HG03025 (cell line): ENCODE data around the gene FZD10.

Experiments
- ATAC-seq: cut with Tn5 transposase; IDR thresholded peaks from one replicate; pipeline ENCODE4 v1.9.1; 2021; ENCODE audit warnings: mild to moderate bottlenecking, moderate library complexity; ENCODE audit not compliant: unreplicated experiment, low FRiP score

FZD10 gene

DNA sequence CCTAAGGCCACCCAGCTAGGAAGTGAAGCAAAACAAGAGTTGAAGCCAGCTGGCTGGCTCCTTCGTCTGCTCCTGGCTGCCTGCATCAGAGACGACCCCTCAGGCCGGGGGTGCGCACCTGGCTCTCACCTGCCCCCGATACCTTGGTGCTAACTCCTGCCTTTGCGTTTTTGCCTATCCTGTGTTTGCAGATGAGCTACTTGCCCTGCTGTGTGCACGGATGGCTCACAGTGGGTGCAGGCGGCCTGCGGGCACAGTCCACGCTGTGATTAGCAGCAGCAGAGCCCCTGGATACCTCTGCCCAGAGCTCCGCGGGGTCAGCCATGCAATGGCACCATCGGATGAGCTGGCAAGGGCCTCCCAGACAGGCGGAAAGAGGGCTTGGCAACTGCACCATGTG is 31.2 kb upstream of the FZD10 start:
- ATAC-seq = no peak

DNA sequence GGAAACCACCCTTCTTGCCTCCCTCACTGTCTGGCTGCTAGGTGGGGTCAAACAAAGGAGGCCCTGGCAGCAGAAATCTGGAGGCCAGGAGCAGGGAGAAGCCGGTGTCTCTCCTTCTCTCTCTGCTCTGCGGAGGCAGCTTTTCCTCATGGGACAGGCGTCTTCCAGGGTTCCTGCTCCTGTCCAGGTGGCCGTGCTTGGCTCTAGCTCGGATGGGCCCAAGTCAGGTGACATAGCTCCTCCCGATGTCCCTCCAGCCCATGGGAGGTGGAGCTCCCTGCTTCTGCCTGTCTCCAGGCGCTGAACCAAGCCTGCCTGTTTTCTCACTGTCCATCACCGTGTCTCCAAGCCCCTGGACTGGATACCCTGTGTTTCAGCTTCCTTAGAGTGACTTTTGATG is 30.5 kb upstream of the FZD10 start:
- no peak for ATAC-seq

DNA sequence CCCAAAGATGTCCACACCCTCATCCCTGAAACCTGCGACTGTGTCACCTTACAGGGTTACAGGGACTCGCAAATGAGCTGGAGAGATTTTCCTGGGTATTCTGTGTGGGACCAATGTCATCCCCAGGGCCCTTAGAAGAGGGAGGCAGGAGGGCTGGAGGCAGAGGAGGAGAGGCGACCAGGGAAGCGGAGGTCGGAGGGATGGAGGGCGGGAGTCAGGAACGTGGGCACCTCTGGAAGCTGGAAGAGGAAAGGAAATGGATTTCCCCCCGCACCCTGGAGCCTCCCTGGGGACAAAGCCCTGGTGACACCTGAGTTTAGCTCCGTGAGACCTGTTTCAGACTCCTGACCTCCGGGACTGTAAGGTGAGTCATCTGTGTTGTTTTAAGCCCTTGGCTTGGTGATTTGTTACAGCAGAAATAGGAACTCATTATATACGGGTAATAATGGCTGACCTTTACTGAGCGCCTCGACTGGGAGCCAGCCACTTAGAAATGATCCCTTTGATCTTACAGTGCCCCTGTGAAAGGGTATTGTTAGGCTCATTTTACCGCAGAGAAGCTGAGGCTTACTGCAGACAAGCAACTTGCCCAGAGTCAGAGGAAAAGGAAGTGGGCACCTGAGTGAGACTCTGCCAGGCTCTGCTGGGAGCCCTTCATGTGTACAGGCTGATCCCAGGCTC is 29.3 kb upstream of the FZD10 start:
- ATAC-seq = no peak

DNA sequence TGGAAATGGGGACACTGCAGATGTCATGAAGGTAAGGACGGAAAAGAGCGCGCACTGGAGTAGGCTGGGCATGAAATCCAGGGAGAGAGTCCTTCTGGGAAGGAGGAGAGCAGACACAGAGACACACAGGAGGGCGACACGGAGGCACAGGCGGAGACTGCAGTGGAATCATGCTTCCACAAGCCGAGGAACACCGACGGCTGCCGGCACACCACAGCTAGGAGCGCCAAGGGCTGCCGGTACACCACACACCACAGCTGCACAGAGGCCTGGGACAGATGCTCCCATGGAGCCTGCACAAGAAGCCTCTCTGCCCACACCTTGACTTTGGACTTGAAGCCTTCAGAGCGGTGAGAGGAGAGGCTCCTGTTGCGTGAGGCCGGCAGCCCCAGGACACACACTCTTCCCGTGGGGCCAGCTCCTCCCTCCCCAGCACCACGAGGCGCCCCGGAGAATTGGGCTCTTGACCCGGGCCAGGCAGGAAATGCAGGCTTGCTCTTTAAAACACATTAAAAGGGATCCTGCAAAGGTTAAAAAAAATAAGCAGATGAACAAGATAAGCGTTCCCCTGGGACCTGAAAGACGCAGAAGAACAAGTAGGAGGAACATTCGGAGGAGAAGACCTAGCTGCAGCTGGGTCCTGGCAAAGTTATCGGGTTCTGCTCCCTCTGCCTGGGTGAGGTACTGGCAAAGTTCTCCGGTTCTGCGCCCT is 28.3 kb upstream of the FZD10 start:
- no peak for ATAC-seq

DNA sequence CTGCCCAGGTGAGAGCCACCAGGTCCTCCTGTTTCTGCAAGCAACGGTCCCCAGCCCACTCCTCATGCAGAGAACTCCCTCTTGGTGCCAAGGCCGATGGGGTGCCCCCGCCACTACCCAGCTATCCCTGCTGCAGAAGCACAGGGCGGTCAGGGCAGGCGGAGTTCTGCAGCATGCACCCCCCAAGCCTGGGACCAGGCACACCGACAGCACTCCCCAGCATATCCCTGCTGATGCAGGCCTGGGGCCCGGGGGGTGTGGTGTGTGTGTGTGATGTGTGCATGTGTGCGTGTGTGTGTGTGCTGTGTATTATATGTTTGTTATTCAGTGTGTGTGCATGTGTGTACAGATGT is 27.7 kb upstream of the FZD10 start:
- no peak for ATAC-seq

DNA sequence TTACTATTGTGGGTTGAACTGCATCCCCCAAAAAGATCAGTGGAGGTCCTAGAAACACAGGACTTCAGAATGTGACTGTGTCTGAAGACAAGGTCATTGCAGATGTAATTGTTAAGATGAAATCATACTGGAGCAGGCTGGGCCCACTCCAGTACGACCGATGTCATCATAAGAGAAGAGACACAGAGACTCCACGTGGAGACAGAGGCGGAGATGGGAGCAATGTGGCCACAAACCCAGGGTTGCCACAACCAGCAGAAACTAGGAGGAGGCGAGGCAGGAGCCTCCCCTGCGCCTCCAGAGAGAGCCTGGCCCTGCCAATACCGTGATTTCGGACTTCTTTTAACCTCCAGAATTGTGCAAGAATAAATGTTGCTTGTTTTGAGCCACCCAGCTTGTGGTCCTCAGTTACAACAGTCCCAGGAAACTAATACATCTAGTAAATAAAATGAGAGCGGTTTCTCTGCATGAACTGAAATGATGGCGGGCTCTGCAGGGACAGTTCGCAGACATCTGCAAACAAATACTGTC is 25.7 kb upstream of the FZD10 start:
- no peak for ATAC-seq

DNA sequence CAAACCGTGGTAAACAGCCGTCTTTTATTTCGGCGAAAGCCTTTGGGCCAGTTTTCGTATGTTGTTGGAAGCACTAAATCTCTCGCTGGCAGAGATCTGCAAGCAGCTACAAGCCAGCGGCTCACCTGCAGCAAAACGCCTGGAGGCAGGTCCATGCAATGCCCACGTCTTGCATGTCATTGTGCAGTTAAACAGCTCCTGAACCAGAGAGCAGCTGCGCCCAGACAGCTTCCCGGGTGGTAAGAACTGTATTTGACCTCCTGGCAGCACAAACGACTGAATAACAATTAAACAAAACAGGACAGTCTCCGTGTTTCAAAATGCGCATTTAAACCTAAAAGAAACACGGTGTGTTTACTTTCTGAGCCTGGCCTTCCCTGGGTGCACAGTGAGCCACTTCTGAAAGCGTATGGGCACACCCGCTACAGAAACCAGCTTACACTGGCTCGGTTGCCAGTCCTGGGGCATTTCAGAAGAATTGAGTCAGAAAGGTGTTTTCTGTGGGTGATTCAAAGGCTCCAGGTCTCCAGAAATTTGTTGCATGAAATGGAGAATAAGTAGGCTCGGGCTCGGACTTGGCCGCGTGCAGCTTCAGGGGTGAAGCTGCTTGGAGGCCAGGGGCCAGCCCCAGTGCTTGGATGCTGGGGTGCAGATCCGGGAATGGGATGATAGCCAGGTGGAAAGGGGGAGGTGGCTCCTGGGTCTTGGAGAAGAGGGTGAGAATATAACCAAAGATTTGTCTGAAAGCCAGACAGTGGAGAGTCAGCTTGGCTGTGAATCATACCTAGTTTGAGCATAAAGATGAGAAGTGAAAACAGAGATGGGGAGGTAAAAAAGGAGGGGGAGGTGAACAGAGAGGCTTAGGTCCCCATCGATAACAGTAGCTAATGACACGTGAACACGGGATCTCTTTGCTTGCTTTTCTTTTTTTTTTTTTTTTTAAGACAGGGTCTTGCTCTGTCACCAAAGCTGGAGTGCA is 24.9 kb upstream of the FZD10 start:
- no peak for ATAC-seq

DNA sequence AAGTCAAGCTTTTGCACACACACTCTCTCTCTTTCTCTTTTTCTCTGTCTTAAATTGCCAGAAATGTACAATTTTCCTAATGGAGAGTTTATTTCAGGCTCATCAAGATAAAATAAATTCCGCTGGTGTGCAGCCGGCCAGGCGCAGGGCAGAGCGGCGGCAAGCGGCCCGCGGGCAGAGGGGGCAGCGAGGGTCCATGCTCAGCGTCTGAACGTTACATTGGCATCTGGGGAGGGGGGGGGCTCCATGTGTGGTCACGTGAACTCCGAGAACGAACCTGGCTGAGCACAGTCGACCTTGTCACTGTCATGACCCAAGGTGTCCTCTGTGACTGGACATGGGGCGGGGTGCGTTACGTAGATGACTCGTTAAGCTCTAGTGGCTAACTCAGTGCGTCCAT is 23.8 kb upstream of the FZD10 start:
- ATAC-seq = no peak

DNA sequence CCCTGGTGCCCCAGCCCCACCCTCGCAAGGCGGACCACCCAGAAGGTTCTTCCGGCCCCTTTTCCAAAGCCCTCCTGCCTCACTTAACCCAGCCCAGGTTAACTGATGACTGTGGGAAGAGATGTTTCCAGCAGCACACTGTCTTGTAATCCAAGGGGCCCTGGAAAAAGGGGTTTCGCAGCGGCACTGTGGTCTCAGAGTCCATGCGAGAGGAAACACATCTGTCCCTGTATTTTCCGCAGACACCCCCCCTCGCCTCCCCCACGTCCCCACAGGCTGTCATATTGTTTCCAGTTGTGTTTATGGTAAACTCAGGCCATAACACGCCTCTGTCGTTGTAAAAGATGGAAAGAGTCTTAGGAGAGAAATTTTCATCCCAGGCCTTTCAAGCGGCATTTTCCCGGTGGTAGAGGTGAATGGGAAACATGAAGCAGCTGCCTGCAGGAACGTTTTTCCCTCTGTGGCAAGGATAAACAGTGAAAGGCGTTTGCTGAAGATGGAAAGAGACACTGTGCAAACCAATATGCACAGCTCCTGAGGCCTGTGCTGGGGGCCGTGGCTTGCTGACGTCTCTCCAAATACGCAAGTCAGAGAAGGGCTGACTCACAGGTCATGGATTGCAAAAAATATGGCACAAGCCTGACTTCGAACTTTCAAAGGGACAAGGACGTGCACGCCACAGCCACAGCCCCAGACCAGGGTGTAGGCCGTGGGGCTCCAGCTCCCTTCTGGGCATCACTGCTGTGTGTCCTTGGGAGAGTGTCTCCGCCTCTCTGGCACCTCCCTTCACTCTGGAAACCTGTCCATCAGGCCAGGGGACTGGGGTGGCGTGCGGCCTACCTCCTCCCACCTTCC is 22.5 kb upstream of the FZD10 start:
- ATAC-seq = no peak

DNA sequence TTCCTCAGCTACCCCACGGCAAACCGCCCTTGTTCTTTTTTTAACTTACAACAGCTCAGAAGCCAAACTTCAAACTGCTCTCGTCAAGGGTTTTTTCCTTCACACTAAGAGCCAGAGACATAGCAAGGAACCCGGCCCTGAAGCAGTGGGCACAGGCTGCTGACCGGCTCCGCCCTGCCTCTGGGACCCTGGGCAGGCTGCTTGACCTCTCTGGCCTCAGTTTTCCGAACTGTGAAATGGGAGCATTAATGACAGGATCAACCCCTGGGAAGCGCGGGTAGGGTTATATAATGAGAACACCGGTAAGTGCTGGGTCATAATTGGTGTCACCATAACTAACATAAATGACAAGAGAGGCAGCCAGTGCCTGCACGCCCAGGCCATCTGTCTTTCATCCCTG is 21.2 kb upstream of the FZD10 start:
- ATAC-seq = no peak

DNA sequence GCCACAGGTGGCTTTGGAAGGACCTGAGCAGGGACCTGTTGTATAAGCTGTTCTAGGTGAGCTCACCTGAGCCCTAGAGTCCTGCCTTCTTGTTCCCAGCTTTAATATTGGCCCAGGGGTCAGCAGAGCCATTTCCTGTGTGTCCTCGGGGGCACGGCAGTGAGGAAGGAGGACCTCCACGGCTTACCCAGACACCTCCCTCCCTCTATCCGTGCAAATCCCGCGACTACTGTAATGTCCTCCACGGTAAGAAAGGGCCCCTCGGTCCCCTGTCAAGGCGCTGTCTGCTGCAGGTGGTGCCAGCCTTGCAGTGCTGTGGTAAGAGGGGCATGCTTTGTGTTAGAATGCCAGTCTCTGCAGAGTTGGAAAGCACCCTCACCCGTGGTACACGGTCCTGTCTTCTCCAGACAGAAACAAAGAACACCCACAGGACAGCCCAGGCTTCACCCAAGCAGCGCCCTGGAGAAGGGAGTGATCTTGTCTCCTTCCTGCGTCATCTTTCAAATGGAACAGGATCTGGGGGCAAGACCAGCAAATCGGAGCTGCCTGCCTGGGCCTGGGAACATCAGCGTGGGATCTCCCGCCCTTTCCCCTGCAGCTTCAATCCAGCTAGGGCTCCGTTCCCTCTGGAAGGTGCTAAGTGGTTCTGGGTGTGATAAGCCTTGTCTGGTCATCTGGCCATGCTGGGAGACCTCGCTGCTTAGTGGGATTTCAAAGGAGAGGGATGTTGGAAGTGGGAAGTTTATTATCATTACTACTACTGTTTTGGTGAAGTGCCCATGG is 20.2 kb upstream of the FZD10 start:
- no peak for ATAC-seq

DNA sequence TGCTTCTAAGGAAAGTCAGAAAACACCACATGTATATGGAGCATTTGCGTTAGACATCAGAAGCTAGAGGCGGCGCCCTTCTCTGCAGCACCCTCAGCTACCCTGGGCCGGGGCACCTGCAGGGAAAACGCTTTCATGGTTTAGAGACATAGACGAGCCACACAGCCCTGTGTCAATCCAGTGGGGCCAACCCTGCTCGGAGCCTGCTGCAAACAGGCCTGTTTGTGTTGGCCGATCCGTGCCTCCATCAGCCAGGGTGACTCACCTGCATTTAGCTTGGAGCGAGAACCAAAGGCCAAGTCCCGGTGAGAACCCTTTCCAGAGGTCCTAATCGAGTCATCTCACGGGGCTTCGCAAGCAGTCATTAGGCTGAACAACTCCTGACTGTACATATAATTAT is 19.5 kb upstream of the FZD10 start:
- no peak for ATAC-seq

DNA sequence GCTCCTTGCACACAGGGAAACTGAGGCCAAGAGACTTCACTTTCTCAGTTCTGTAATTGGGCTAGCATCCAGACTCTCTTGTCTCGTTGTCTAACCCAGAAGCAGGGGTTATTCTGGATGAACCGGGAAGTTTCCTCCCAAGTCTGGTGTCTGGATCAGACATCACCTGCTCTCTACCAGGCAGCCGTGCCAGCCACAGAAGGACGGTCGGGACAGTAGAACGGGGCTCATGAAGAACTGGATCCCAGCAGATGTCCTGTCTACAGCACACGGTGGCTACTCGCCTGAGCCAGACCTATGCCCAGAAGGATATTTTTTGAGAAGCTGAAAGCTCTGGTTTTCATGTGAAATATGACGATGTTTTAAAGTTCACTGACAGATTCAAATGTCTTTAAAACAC is 19.1 kb upstream of the FZD10 start:
- ATAC-seq = no peak

DNA sequence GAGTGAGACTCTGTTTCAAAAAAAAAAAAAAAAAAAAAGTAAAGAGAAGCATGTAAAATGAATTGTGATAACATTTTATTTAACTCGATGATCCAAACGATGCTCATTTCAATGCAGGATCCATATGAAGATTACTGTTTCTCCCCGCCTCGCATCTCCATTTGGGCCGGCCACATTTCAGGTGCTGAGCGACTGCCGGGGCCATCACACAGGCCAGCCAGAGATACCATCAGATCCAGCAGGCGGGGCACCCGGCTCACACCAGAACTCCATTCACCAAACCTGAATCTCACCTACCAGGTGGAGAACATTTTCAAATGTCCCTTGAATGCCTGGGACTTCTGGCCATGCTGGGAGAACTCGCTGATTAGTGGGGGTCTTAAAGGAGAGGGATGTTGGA is 18.0 kb upstream of the FZD10 start:
- no peak for ATAC-seq

DNA sequence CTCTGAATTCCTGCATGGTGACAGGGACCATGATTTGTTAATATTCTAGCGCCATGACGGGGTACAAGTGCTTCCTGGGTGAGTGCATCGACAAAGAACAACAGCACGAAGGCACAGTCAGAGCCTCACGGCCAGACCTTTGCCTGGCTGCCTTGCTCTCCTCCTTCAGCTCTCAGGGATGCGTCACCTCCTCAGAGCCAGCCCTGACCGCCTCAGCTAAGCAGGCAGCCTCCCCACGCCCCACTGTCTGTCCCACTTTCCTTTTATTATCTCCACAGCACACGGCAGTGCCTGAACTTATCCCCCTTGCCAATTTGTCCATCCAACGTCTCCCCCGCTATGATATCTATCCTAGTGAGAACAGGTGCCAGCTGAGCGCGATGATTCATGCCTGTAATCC is 16.5 kb upstream of the FZD10 start:
- ATAC-seq = no peak

DNA sequence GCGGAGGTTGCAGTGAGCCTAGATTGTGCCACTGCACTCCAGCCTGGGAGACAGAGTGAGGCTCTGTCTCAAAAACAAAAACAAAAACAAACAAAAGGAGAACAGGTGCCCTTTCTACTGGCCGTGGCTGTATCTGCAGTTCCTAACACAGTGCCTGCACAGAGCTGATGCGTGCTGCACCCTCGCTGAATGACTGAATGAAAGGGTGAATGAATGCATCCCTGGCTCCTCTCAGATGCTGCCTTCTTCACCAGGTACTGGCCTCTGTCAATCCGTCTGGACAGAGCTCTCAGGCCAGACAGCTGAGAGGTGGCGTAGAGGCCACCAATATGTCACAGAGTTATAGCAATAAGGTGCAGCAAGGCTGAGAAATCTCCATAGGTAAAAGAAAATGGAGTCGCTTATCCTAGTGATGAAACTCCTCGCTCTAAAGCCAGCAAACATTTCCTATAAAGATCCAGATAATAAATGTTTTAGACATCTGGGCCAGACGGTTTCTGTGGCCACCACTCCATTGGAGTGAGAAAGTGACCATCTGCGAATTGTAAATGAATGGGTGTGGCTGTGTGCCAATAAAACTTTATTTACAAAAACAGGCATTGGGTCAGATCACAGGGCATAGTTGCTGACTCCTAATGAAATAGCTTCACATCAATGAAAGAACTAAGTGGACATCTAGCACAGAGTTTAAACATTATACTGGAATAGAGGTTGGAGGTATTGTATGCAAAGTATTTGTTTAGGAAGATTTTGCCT is 15.9 kb upstream of the FZD10 start:
- ATAC-seq = no peak

DNA sequence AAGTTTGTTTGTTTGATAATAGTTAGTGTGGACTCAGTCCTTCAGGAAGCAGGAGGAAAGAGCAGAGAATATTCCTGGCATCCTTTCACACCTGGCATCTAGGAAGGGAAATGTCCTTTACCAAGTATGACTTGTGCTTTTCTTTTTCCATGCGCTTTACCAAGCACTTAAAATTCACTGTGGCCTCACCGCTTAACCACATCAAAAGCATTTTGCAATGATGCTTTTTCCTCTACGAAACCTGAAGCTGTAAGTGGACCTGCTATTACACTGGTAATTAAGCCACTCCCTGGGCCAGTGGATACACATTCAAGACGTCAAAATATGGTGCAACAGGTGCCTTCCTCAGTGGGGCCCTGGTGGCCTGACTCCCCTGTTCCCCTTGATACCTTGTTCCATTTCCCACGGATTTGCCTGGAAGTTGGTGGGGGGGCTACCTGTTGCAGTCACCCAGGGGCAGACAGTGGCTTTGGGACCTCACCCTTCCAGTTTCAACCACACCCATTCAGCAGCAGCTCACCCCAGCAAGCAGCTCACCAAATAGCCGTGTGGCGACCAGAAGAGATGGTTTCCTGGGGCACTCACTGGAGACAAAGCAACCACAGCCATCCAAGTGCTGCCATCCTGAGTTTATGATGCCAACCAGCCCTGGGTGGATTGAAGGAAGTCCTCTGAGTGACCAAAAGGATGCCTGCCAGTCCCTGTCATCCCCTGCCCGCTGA is 14.2 kb upstream of the FZD10 start:
- no peak for ATAC-seq

DNA sequence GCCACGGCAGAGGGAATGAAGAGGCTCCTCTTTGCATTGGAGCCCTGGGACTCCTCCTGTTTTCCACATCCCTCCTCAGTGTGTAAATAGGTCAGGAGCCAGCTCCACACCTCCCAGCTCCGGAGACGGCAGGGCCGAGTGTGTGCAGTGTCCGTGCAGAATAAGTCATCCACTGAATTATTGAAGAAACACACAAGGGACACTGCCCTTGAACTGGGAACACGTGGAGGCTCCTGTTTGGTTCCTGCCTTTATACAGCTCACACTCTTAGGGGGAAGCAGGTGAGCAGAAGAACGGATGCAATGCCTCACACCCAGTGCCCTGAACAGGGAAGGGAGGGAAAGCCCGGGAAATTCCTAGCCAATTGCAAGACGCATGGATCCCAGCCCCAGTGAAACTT is 10.4 kb upstream of the FZD10 start:
- no peak for ATAC-seq
